KMS-11 (cell line): ENCODE data around the gene USP10.

Experiments
- H2AFZ ChIP-seq: fragments of 200-600 bp; sonication (generic); 2 replicates; pipeline ENCODE4 v1.6.1; 2016; ENCODE audit warnings: antibody characterized with exemption, mixed run types, low read depth
- H3K27ac ChIP-seq: fragments of 200-600 bp; sonication (generic); 2 replicates; pipeline ENCODE4 v1.6.1; 2016; ENCODE audit warnings: mild to moderate bottlenecking, mixed run types
- H3K27me3 ChIP-seq: fragments of 200-600 bp; sonication (generic); 2 replicates; pipeline ENCODE4 v1.6.1; 2017; ENCODE audit warnings: mild to moderate bottlenecking, low read depth, mixed run types, moderate library complexity; ENCODE audit not compliant: insufficient read depth
- H3K36me3 ChIP-seq: fragments of 200-600 bp; sonication (generic); 2 replicates; pipeline ENCODE4 v1.6.1; 2017; ENCODE audit warnings: mild to moderate bottlenecking, mixed run types; ENCODE audit not compliant: insufficient read depth
- H3K4me1 ChIP-seq: fragments of 200-600 bp; sonication (generic); 2 replicates; pipeline ENCODE4 v1.6.1; 2016; ENCODE audit warnings: mild to moderate bottlenecking, low read depth, mixed run types; ENCODE audit not compliant: poor library complexity, severe bottlenecking
- H3K4me2 ChIP-seq: fragments of 200-600 bp; sonication (generic); 2 replicates; pipeline ENCODE4 v1.7.0; 2016; ENCODE audit warnings: mild to moderate bottlenecking, mixed run types
- H3K4me3 ChIP-seq: fragments of 200-600 bp; sonication (generic); IDR thresholded peaks from 2 replicates; pipeline ENCODE4 v1.6.1; 2017; ENCODE audit warnings: low read depth, low read length, mixed read lengths; ENCODE audit not compliant: insufficient read depth
- H3K79me2 ChIP-seq: fragments of 200-600 bp; sonication (generic); 2 replicates; pipeline ENCODE4 v1.6.1; 2016; ENCODE audit warnings: low read depth, mixed run types; ENCODE audit not compliant: insufficient read depth
- H3K9ac ChIP-seq: fragments of 200-600 bp; sonication (generic); 2 replicates; pipeline ENCODE4 v1.6.1; 2016; ENCODE audit warnings: mild to moderate bottlenecking, mixed run types
- H4K20me1 ChIP-seq: fragments of 200-600 bp; sonication (generic); 2 replicates; pipeline ENCODE4 v1.6.1; 2016; ENCODE audit warnings: mild to moderate bottlenecking, mixed run types; ENCODE audit not compliant: insufficient read depth
- CTCF ChIP-seq: fragments of 200-600 bp; sonication (generic); conservative IDR thresholded peaks from 2 replicates; pipeline ENCODE4 v1.6.1; 2017; ENCODE audit warnings: low read depth, mild to moderate bottlenecking, antibody characterized with exemption, low read length, moderate library complexity, mixed read lengths

The USP10 gene

GRCh38 chr16:84678541-84678940 lies 21.3 kb upstream of the USP10 start:
- H4K20me1 ChIP-seq: no peaks in the 10 kb centered on the region
- H2AFZ ChIP-seq: no peak overlapping the region
- no peak overlapping the region for H3K9ac ChIP-seq
- no peak overlapping the region for H3K4me3 ChIP-seq
- H3K79me2 ChIP-seq: no peaks in the 10 kb centered on the region
- H3K4me2 ChIP-seq: no peak overlapping the region
- H3K27me3 ChIP-seq: no peaks in the 10 kb centered on the region
- no peaks in the 10 kb centered on the region for H3K36me3 ChIP-seq
- no peaks in the 10 kb centered on the region for H3K4me1 ChIP-seq
- TF ChIP-seq CTCF: no peak
- no peak overlapping the region for H3K27ac ChIP-seq

GRCh38 chr16:84680165-84680842 lies 19.5 kb upstream of the USP10 start:
- Histone ChIP-seq H3K4me2 (no peak overlapping the region), H3K4me1 (no peaks in the 10 kb centered on the region)

GRCh38 chr16:84680843-84681629 lies 18.8 kb upstream of the USP10 start:
- no peak overlapping the region for H3K4me3 ChIP-seq
- H3K27me3 ChIP-seq: no peaks in the 10 kb centered on the region
- no peaks in the 10 kb centered on the region for H3K79me2 ChIP-seq
- H3K4me2 ChIP-seq: no peak overlapping the region
- no peaks in the 10 kb centered on the region for H3K36me3 ChIP-seq
- no peak overlapping the region for H2AFZ ChIP-seq
- H3K27ac ChIP-seq: no peak overlapping the region
- H3K9ac ChIP-seq: no peak overlapping the region
- TF ChIP-seq CTCF: no peak
- no peaks in the 10 kb centered on the region for H4K20me1 ChIP-seq
- H3K4me1 ChIP-seq: no peaks in the 10 kb centered on the region

More at GRCh38 chr16:84680165-84680842, 19.5 kb upstream of the USP10 start:
- no peak for TF ChIP-seq CTCF
- Histone ChIP-seq H3K9ac (no peak overlapping the region), H3K79me2 (no peaks in the 10 kb centered on the region), H3K27ac (no peak overlapping the region), H3K27me3 (no peaks in the 10 kb centered on the region), H3K36me3 (no peaks in the 10 kb centered on the region), H2AFZ (no peak overlapping the region), H4K20me1 (no peaks in the 10 kb centered on the region), H3K4me3 (no peak overlapping the region)

- no peak overlapping the region for H3K4me2 ChIP-seq
- no peaks in the 10 kb centered on the region for H3K4me1 ChIP-seq
- no peaks in the 10 kb centered on the region for H3K36me3 ChIP-seq
- H4K20me1 ChIP-seq: no peaks in the 10 kb centered on the region
- TF ChIP-seq CTCF: no peak
- no peaks in the 10 kb centered on the region for H3K79me2 ChIP-seq
- no peak overlapping the region for H2AFZ ChIP-seq
- H3K27ac ChIP-seq: no peak overlapping the region
- H3K27me3 ChIP-seq: no peaks in the 10 kb centered on the region
- H3K9ac ChIP-seq: no peak overlapping the region
- H3K4me3 ChIP-seq: no peak overlapping the region
These were observed 15.9 kb upstream of the USP10 start for GRCh38 chr16:84683691-84684591.
